GM12875 (cell line): ENCODE results near the gene NELFCD.

Source experiments
- H3K4me3 ChIP-seq: one replicate; pipeline ENCODE4 v1.5.1; 2011; ENCODE audit warnings: low read depth, low read length, control low read depth
- TF ChIP-seq, protein P1 (sequence below): IDR thresholded peaks from 2 replicates; pipeline ENCODE4 v1.5.1; 2011; ENCODE audit warnings: low read depth, mild to moderate bottlenecking, control low read depth, inconsistent platforms, low read length, moderate library complexity, borderline replicate concordance; ENCODE audit not compliant: insufficient read depth

NELFCD gene

DNA sequence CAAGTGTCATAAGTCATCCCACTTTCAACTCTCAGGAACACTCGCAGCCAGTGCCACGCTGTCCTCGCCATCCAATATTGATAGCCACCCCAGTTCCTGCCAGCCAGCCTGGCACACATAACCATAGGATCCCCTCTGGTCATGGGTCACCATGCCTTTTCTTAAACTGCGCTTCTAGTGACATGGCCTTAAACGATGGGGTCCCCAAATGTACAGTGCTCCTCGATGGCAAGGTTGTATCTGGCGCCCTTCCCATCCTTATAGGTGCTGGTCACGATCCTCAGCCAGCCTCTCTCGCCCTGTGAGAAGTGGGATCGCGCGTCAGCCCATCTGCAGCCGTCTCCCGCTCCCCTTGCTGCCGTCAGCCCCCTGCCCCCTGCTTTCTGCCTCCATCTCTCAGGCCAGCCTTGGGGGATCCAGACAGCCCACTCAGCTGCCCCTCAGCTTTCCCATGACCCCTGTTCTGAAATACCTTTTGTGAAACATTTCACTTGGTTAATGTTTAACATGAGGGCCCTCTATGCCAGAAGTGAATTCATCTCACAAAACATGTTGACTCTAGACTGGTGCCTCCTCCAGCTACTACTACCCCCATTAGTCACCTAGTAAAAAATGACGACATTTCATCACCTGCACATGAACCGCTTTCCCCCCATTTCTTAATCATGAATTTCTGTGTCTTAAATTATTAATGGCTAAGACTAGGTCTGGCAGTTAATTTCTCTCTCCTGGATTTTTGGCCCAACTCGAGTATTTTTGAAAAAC is 14.6 kb downstream of the NELFCD start:
- H3K4me3 ChIP-seq, result no peak overlapping the region
- TF ChIP-seq, protein P1, sequence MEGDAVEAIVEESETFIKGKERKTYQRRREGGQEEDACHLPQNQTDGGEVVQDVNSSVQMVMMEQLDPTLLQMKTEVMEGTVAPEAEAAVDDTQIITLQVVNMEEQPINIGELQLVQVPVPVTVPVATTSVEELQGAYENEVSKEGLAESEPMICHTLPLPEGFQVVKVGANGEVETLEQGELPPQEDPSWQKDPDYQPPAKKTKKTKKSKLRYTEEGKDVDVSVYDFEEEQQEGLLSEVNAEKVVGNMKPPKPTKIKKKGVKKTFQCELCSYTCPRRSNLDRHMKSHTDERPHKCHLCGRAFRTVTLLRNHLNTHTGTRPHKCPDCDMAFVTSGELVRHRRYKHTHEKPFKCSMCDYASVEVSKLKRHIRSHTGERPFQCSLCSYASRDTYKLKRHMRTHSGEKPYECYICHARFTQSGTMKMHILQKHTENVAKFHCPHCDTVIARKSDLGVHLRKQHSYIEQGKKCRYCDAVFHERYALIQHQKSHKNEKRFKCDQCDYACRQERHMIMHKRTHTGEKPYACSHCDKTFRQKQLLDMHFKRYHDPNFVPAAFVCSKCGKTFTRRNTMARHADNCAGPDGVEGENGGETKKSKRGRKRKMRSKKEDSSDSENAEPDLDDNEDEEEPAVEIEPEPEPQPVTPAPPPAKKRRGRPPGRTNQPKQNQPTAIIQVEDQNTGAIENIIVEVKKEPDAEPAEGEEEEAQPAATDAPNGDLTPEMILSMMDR, result no peak

DNA sequence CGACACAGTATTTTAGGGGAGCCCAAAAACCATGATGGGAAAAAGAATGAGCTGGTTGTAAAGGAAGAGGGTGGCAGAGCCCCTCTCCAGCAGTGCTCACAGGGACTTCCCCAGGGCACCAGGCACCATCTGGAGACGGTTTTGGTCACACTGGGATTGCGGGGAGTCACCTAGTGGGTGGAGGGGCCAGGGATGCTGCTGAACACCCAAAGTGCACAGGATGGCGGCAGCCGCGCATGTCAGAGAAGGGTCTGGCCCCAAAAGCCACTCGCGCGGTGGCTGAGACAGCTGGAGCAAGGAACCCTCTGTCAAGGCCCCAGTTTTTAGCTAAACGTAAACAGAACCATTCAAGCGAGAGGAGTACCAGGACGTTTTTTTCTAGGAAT is 15.2 kb downstream of the NELFCD start:
- no peak overlapping the region for H3K4me3 ChIP-seq
- TF ChIP-seq, protein P1, result no peak

DNA sequence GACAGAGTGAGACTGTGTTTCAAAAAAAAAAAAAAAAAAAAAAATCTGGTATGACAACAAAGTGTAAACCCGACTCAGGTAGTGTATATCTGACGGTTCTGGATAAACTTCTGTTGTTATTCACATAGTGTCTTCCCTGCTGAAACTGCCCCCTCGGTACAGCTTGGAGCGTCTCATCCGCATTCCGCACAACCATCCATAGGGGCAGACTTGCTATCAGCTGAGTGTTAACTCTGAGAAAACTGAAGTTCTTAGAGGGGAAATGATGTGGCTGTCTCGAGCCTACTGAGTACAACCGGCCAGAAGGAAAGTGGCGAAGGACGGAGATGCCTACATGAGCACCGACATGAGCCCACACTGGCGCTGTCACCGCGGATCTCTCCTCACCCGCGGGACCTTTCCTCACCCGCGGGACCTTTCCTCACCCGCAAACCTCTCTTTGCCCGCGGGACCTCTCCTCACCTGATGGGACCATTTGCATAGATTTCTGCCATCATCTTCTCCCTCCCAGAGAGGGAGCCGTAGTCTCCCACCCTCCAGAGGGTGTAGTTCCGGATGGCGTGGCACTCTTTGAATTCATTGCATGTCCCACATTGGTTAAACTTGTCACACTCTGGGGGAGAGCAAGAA is 16.2 kb downstream of the NELFCD start:
- TF ChIP-seq, protein P1, result no peak
- H3K4me3 ChIP-seq, result no peak overlapping the region

DNA sequence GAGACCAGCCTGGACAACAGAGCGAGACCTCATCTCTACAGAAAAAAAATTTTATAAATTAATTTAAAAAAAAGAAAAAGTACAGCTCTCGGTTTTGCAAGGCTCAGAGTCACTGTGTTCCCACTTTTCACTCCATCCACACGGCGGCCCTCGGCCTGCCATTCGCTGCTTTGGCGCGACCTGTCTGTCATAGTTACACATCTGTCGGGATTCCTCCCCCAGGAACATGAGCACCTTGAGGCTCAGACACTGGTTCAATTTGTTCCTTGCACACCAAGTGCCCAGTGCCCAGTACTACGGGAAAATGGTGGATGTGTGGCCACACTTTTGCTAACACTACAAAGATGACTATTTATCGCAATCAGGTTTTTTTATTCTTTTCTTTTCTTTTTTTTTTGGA is 17.6 kb downstream of the NELFCD start:
- H3K4me3 ChIP-seq, result no peak overlapping the region
- TF ChIP-seq, protein P1, result no peak

DNA sequence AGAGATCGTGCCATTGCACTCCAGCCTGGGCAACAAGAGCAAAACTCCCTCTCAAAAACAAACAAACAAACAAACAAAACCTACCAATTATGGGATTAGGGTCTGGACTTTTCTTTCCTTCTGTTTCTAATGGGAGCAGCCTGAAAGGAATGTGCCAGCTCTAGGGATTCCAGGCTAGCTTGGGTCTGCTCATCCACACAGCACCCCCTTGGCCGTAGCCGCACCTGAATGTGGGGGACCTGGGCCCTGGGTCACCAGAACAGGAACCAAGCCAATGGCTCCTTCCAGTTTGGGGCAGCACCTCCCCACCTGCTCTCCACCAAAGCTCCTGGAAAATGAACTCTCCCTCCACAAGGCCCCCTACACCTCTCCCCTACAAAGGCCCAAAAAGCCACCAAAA is 19.3 kb downstream of the NELFCD start:
- TF ChIP-seq, protein P1, result no peak
- no peak overlapping the region for H3K4me3 ChIP-seq

DNA sequence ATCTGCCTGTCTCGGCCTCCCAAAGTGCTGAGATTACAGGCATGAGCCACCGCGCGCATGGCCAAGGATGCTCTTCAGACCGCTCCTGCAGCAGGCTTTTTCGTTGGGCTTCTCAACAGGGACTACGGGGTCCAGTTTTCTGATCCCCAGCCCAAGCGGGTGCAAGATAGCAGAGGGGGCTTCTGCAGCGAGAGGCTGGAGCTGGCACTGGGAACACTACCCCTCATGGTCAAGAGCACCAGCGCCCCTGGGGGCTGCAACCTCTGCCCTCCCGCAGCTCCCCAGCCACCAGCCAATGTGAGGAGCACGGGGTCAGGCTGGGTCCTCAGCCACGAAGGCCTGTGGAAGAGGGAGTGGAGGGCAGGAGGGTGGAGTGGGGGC is 20.0 kb downstream of the NELFCD start:
- TF ChIP-seq, protein P1, result no peak
- H3K4me3 ChIP-seq, result no peak overlapping the region
